ENCODE measurements around the gene OR6M1. TPM values are rescaled to one million over a fixed set of nuclear protein-coding genes. Genes with fewer than 3 reads are reported as not detected.

OR6M1 gene
- total RNA-seq, 1 experiment from 2014 or later: not detected

DNA sequence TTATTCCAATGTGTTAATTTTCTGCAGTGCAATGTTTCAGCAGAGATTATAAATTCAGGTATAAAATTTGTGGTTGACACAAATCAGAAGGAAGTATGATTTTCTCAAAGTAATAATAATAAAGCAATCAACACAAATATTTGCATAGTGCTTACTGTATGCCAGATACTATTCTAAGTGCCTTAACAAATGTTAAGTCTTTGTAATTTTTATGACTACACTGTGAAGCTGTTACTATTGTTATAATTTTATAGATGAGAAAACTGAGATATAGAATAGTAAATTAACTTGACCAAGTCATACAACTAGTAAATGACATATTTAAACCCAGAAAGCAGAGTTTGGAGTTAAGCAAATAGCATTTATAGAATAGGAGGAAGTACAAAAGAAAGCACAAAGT lies 35.4 kb downstream of the OR6M1 start:
- CTCF ChIA-PET: no interaction called here
- DNase-seq (ENCODE audit: low read depth, low spot score): no peak
- no TSS peak for BruUV-seq (replicated peaks)
- H3K4me1 ChIP-seq (ENCODE audit: control insufficient read depth, insufficient read depth, low read length): no peaks in the 10 kb centered on the region
- H3K9me3 ChIP-seq (ENCODE audit: control insufficient read depth, insufficient read depth, low read depth, low read length): no peaks in the 10 kb centered on the region
- TF ChIP-seq POLR2AphosphoS5 (IDR thresholded peaks at IDR 0.05; ENCODE audit: low read depth, low read length): no peak
- TF ChIP-seq TCF7L2 (IDR thresholded peaks at IDR 0.05; ENCODE audit: low read depth, low read length): no peak
- TF ChIP-seq, protein P1, sequence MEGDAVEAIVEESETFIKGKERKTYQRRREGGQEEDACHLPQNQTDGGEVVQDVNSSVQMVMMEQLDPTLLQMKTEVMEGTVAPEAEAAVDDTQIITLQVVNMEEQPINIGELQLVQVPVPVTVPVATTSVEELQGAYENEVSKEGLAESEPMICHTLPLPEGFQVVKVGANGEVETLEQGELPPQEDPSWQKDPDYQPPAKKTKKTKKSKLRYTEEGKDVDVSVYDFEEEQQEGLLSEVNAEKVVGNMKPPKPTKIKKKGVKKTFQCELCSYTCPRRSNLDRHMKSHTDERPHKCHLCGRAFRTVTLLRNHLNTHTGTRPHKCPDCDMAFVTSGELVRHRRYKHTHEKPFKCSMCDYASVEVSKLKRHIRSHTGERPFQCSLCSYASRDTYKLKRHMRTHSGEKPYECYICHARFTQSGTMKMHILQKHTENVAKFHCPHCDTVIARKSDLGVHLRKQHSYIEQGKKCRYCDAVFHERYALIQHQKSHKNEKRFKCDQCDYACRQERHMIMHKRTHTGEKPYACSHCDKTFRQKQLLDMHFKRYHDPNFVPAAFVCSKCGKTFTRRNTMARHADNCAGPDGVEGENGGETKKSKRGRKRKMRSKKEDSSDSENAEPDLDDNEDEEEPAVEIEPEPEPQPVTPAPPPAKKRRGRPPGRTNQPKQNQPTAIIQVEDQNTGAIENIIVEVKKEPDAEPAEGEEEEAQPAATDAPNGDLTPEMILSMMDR (IDR thresholded peaks at IDR 0.05): no peak
- TF ChIP-seq, protein P2, sequence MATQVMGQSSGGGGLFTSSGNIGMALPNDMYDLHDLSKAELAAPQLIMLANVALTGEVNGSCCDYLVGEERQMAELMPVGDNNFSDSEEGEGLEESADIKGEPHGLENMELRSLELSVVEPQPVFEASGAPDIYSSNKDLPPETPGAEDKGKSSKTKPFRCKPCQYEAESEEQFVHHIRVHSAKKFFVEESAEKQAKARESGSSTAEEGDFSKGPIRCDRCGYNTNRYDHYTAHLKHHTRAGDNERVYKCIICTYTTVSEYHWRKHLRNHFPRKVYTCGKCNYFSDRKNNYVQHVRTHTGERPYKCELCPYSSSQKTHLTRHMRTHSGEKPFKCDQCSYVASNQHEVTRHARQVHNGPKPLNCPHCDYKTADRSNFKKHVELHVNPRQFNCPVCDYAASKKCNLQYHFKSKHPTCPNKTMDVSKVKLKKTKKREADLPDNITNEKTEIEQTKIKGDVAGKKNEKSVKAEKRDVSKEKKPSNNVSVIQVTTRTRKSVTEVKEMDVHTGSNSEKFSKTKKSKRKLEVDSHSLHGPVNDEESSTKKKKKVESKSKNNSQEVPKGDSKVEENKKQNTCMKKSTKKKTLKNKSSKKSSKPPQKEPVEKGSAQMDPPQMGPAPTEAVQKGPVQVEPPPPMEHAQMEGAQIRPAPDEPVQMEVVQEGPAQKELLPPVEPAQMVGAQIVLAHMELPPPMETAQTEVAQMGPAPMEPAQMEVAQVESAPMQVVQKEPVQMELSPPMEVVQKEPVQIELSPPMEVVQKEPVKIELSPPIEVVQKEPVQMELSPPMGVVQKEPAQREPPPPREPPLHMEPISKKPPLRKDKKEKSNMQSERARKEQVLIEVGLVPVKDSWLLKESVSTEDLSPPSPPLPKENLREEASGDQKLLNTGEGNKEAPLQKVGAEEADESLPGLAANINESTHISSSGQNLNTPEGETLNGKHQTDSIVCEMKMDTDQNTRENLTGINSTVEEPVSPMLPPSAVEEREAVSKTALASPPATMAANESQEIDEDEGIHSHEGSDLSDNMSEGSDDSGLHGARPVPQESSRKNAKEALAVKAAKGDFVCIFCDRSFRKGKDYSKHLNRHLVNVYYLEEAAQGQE (IDR thresholded peaks at IDR 0.05; ENCODE audit: insufficient read depth in 1 of 2, low read depth in 2 of 2, low read length in 1 of 2): no peak
- TF ChIP-seq SIN3A (IDR thresholded peaks at IDR 0.05; ENCODE audit: borderline replicate concordance, insufficient read depth, low read depth, low read length): no peak
- no peak overlapping the region for H3K27ac ChIP-seq (ENCODE audit: low read length)
- H3K27me3 ChIP-seq (ENCODE audit: control insufficient read depth, insufficient read depth, low read length): no peaks in the 10 kb centered on the region
- no peak overlapping the region for H3K4me3 ChIP-seq (ENCODE audit: low read depth in 2 of 2, low read length in 2 of 2)
- no peak for ATAC-seq
- POLR2A ChIA-PET: no interaction called here
- H3K36me3 ChIP-seq (ENCODE audit: control insufficient read depth, insufficient read depth, low read length): no peaks in the 10 kb centered on the region
- intact Hi-C loops (cut with micrococcal nuclease; ENCODE audit: unreplicated experiment) (no loop called here), in situ Hi-C loops (cut with HindIII; ENCODE audit: low pct_unique_long_range_greater_than_20kb, low sequenced_read_pairs) (no loop called here)

DNA sequence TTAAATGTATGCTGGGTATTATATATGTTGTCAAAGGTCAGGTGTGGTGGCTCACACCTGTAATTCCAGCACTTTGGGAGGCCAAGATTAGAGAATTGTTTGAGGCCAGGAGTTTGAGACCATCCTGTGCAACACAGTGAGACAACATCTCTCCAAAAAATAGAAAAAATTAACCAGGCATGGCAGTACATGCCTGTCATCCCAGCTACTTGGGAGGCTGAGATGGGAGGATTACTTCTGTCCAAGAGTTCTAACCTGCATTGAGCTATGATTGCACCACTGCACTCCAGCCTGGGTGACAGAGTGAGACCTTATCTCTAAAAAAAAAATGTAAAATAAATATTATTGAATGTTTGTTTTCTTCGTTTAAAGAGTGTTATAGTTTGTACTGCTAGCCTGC lies 40.5 kb downstream of the OR6M1 start:
- POLR2A ChIA-PET: no interaction called here
- CTCF ChIA-PET: no interaction called here
- in situ Hi-C loops (cut with HindIII; ENCODE audit: low pct_unique_long_range_greater_than_20kb, low sequenced_read_pairs): no loop called here
- no peaks in the 10 kb centered on the region for H3K27me3 ChIP-seq (ENCODE audit: control insufficient read depth, insufficient read depth, low read length)
- TF ChIP-seq, protein P2 (IDR thresholded peaks at IDR 0.05; ENCODE audit: insufficient read depth in 1 of 2, low read depth in 2 of 2, low read length in 1 of 2): no peak
- TF ChIP-seq TCF7L2 (IDR thresholded peaks at IDR 0.05; ENCODE audit: low read depth, low read length) (no peak), SIN3A (IDR thresholded peaks at IDR 0.05; ENCODE audit: borderline replicate concordance, insufficient read depth, low read depth, low read length) (no peak), POLR2AphosphoS5 (IDR thresholded peaks at IDR 0.05; ENCODE audit: low read depth, low read length) (no peak)
- TF ChIP-seq, protein P1 (IDR thresholded peaks at IDR 0.05): no peak
- DNase-seq (ENCODE audit: low read depth, low spot score): no peak
- no peaks in the 10 kb centered on the region for H3K4me1 ChIP-seq (ENCODE audit: control insufficient read depth, insufficient read depth, low read length)
- H3K27ac ChIP-seq (ENCODE audit: low read length): no peak overlapping the region
- no peak overlapping the region for H3K4me3 ChIP-seq (ENCODE audit: low read depth in 2 of 2, low read length in 2 of 2)
- no peaks in the 10 kb centered on the region for H3K9me3 ChIP-seq (ENCODE audit: control insufficient read depth, insufficient read depth, low read depth, low read length)
- no peak for ATAC-seq
- BruUV-seq (replicated peaks): no TSS peak
- H3K36me3 ChIP-seq (ENCODE audit: control insufficient read depth, insufficient read depth, low read length): no peaks in the 10 kb centered on the region
- intact Hi-C loops (cut with micrococcal nuclease; ENCODE audit: unreplicated experiment): no loop called here
